A673 (cell line): ENCODE results near the gene LPP. TPM values are rescaled to one million over a fixed set of nuclear protein-coding genes. Genes with fewer than 3 reads are reported as not detected.

Experiments
- BruUV-seq: library from RNA; stranded (reverse); fragments of 400-500 nt; replicated peaks from 2 replicates; lab custom pipeline; 2021; lab: Mats Ljungman, UMichigan
- CTCF ChIA-PET: fragments of 300-600 bp; sonication (Branson Sonifier 250); formaldehyde crosslinking; loops from one replicate; lab custom pipeline; 2022; ENCODE audit warnings: antibody characterized with exemption; lab: Charles Lee
- POLR2A ChIA-PET: fragments of 300-600 bp; sonication (Branson Sonifier 250); formaldehyde crosslinking; loops from one replicate; lab custom pipeline; 2022; ENCODE audit warnings: antibody characterized with exemption; ENCODE audit not compliant: low non-redundant PET; lab: Charles Lee
- DNase-seq: peaks from one replicate; pipeline ENCODE4 v3.0.0-alpha.2; 2015; ENCODE audit warnings: low spot score
- H3K27ac ChIP-seq: fragments of 200-600 bp; sonication (generic); 2 replicates; pipeline ENCODE4 v1.5.1; 2016; ENCODE audit warnings: mixed run types, low read depth, mild to moderate bottlenecking, mixed read lengths, antibody characterized with exemption, low read length; ENCODE audit not compliant: poor library complexity, severe bottlenecking
- H3K27me3 ChIP-seq: fragments of 200-600 bp; sonication (generic); replicated peaks from 2 replicates; pipeline ENCODE4 v1.6.1; 2017; ENCODE audit warnings: mixed run types, low read depth, mild to moderate bottlenecking, mixed read lengths, antibody characterized with exemption, low read length; ENCODE audit not compliant: insufficient read depth, poor library complexity
- H3K36me3 ChIP-seq: fragments of 200-600 bp; sonication (generic); 2 replicates; pipeline ENCODE4 v1.6.1; 2016; ENCODE audit warnings: mixed run types, mild to moderate bottlenecking, mixed read lengths, antibody characterized with exemption, low read length; ENCODE audit not compliant: insufficient read depth, poor library complexity, severe bottlenecking
- H3K4me1 ChIP-seq: fragments of 200-600 bp; sonication (generic); 2 replicates; pipeline ENCODE4 v1.6.1; 2017; ENCODE audit warnings: mixed run types, mild to moderate bottlenecking, mixed read lengths, antibody characterized with exemption, low read length; ENCODE audit not compliant: insufficient read depth, poor library complexity, severe bottlenecking
- H3K4me3 ChIP-seq: fragments of 200-600 bp; sonication (generic); 2 replicates; pipeline ENCODE4 v1.5.1; 2016; ENCODE audit warnings: low read depth, mixed run types, mild to moderate bottlenecking, mixed read lengths, low read length; ENCODE audit not compliant: poor library complexity, severe bottlenecking
- H3K9me3 ChIP-seq: fragments of 200-600 bp; sonication (generic); 2 replicates; pipeline ENCODE4 v1.6.1; 2016; ENCODE audit warnings: mixed run types, low read depth, mild to moderate bottlenecking, mixed read lengths, antibody characterized with exemption, low read length; ENCODE audit not compliant: poor library complexity, severe bottlenecking
- EZH2 ChIP-seq: fragments of 200-600 bp; sonication (generic); IDR thresholded peaks from 2 replicates; pipeline ENCODE4 v1.6.1; 2017; ENCODE audit warnings: borderline replicate concordance, low read depth, mild to moderate bottlenecking, mixed read lengths, antibody characterized with exemption, low read length; ENCODE audit not compliant: poor library complexity, severe bottlenecking
- intact Hi-C: fragments of 100-400 bp; cut with micrococcal nuclease; formaldehyde crosslinking; loops from one replicate; pipeline ENCODE4 v1.10.0; 2022; ENCODE audit not compliant: unreplicated experiment
- total RNA-seq: library from RNA; stranded (reverse); gene quantifications from 2 replicates; pipeline ENCODE4 v1.2.3, GENCODE V29; 2021
- TF ChIP-seq, protein P1 (sequence below): fragments of 300-800, 200-600 bp; sonication (generic); conservative IDR thresholded peaks from 2 replicates; pipeline ENCODE4 v1.5.1; 2017; ENCODE audit warnings: low read depth, mild to moderate bottlenecking, antibody characterized with exemption, low read length, moderate library complexity, mixed read lengths

LPP gene
- total RNA-seq, 1 experiment from 2014 or later = 39.7 TPM

DNA sequence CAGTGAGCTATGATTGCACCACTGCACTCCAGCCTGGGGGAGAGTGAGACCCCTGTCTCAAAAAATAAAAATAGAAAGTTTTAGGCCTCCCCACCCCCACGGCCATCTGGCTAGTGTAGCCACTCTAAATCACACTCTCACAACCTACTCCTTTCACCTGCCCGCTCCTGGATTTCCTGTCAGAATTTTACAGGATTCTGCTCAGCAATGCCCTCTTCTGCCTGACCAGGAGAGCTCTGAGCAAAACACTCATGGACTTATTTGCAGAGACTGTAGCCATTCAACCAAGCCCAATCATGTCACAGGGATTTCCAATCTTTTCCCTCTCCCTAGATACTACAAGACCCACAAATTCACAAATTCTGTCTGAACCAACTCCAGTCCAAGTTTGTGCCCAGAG lies 775.2 kb downstream of the LPP start:
- Histone ChIP-seq H3K27me3 (no peaks in the 10 kb centered on the region), H3K9me3 (no peaks in the 10 kb centered on the region), H3K27ac (no peak overlapping the region), H3K4me3 (no peak overlapping the region), H3K36me3 (no peaks in the 10 kb centered on the region), H3K4me1 (no peaks in the 10 kb centered on the region)
- no TSS peak for BruUV-seq
- TF ChIP-seq, protein P1, sequence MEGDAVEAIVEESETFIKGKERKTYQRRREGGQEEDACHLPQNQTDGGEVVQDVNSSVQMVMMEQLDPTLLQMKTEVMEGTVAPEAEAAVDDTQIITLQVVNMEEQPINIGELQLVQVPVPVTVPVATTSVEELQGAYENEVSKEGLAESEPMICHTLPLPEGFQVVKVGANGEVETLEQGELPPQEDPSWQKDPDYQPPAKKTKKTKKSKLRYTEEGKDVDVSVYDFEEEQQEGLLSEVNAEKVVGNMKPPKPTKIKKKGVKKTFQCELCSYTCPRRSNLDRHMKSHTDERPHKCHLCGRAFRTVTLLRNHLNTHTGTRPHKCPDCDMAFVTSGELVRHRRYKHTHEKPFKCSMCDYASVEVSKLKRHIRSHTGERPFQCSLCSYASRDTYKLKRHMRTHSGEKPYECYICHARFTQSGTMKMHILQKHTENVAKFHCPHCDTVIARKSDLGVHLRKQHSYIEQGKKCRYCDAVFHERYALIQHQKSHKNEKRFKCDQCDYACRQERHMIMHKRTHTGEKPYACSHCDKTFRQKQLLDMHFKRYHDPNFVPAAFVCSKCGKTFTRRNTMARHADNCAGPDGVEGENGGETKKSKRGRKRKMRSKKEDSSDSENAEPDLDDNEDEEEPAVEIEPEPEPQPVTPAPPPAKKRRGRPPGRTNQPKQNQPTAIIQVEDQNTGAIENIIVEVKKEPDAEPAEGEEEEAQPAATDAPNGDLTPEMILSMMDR = no peak
- no peak for TF ChIP-seq EZH2
- ChIA-PET CTCF (no interaction called here), POLR2A (no interaction called here)
- intact Hi-C loops = no loop called here
- DNase-seq = no peak

DNA sequence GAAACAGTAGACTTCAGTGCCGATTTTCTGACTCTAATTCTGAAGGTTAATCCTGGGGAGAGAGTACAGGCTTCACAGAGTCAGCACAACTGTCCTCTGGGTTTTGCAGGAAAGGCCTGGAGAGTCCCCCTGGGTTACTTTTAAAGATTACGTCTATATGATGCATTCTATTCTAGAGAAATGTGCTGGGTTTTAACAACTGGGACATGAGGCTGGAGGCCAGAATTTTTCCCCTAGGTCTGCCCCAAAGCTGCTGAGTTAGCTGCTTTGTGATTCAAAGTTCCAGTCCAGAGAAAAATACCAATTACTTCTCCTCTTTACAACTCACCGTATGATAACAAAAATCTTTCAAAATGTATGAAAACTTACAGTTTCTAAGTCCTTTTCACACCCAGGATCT lies 777.1 kb downstream of the LPP start:
- Histone ChIP-seq H3K9me3 (no peaks in the 10 kb centered on the region), H3K4me1 (no peaks in the 10 kb centered on the region), H3K27ac (no peak overlapping the region), H3K36me3 (no peaks in the 10 kb centered on the region), H3K27me3 (no peaks in the 10 kb centered on the region), H3K4me3 (no peak overlapping the region)
- no peak for DNase-seq
- intact Hi-C loops = no loop called here
- CTCF ChIA-PET = no interaction called here
- no peak for TF ChIP-seq EZH2
- TF ChIP-seq, protein P1 = no peak
- BruUV-seq = no TSS peak
- POLR2A ChIA-PET = no interaction called here

DNA sequence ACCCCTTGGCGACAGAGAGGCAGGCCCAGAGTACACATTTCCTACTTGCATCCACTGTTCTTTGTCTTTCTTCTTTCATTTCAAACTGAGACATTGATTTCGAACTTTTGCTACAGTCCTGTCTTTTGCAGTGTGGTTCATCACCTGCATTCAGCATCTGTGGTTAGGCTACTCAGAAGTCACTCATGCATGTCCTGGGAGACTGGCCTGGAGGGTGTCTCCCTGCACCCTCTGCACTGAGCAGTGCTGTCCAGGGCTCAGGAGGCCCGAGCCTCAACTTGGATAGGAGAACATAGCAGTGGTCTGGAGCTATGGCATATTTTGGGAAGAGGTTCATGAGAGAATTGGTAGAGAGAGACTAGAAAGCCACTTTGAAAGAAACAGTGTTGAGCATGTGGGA lies 777.6 kb downstream of the LPP start:
- TF ChIP-seq, protein P1 = no peak
- TF ChIP-seq EZH2 = no peak
- ChIA-PET CTCF (no interaction called here), POLR2A (no interaction called here)
- intact Hi-C loops = no loop called here
- Histone ChIP-seq H3K27ac (no peak overlapping the region), H3K27me3 (no peaks in the 10 kb centered on the region), H3K4me1 (no peaks in the 10 kb centered on the region), H3K4me3 (no peak overlapping the region), H3K9me3 (no peaks in the 10 kb centered on the region), H3K36me3 (no peaks in the 10 kb centered on the region)
- BruUV-seq = no TSS peak
- no peak for DNase-seq
